ENCODE data around the gene DYNC2H1.

The DYNC2H1 gene

DNA sequence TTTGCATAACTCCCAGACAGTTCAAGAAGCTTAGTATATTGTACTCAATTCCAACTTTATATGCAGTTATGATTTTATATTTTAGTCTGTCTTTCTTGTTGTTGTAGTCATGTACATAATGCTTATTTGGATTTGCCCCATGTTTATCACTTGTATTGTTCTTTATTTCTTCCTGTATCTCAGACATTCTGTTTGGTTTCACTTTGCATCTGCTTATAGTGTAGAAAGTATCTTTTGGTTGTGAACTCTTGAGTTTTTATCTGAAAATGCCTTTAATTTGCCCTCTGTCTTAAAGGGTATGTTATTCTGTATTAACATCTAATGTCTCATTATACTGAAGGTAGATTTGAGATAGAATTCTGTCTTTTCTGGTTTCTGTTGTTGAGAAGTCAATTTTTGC lies 275.4 kb downstream of the DYNC2H1 start:
- DNase-seq: no peak

DNA sequence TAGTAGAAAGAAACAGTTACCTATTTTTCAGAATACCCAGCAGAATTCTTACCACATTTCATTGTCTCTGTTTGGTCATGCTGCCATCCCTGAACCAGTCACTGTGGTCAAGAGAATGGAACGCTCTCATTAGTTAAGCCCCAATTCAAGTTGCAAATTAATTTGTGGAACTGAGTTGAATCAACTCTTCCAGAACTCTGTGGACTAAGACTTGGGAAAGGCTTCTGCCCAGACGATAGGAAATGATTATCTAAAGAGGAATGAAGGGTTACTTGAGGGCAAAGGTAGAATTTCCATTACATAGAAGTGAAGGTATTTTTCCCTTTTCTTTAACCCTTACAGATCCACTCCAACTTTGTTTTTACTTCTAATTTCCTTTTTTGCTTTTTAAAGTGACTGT lies 286.4 kb downstream of the DYNC2H1 start:
- no peak for DNase-seq

DNA sequence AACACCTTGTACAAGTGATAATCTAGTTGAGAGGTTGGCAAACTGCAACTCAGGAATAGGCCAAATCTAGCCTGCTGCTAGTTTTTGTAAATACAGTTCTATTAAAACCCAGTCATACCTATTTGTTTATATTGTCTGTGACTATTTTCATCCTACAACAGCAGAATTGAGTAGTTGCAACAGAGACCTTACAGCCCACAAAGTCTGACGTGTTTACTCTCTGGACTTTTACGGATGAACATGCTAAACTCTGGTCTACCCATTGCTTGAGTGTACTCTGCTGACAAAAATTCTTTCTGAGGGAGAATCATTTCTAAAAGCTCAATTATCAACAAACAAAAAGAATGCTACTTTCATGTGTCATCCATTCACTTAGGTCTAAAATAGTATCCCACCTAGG lies 287.0 kb downstream of the DYNC2H1 start:
- no peak for DNase-seq

DNA sequence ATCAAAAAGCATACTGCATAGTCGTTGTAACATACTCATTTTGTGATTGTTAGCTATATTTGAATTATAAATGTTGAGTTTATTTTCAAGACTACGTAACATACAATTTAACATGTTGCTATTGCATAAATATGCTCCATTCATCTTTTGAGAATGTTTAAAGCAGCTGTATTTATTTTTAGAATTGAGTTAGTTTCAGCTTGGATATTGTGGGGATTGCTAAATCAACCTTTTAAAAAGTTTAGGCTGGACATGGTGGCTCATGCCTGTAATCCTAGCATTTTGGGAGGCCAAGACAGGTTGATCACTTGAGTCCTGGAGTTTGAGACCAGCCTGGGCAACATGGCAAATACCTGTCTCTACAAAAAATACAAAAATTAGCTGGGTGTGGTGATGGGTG lies 288.1 kb downstream of the DYNC2H1 start:
- no peak for DNase-seq

DNA sequence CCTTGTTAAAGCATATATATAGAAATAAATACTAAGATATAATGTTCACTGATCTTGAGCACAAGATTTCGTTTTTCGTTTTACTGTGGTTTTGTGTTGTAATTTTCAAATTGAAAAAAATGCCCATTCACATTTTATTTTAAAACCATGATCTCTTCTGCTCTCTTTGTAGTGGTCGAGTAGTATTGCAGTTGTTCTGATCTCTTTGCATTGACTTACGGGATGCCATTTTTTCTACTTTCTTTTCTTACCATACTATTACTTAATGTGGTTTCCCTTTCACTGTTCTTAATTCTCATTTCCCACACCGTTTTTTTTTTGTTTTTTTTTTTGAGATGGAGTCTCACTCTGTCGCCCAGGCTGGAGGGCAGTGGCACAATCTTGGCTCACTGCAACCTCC lies 289.6 kb downstream of the DYNC2H1 start:
- no peak for DNase-seq

DNA sequence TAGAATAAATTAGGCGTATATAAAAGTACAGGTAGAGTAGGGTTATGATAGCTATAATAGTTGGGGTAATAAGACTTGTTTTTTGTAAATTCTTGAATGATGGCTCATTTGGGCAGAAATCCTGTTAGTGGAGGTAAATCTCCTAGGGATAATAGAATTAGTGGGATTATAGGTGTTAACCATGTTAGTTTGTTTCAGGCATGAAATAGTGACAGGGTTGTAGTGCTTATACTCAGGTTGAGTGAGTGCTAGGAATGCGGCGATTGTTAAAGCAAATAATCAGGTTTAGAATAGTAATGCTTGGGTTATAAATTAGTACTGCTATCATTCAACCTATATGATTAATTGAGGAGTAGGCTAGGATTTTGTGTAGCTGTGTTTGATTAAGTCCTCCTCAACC lies 297.1 kb downstream of the DYNC2H1 start:
- no peak for DNase-seq

DNA sequence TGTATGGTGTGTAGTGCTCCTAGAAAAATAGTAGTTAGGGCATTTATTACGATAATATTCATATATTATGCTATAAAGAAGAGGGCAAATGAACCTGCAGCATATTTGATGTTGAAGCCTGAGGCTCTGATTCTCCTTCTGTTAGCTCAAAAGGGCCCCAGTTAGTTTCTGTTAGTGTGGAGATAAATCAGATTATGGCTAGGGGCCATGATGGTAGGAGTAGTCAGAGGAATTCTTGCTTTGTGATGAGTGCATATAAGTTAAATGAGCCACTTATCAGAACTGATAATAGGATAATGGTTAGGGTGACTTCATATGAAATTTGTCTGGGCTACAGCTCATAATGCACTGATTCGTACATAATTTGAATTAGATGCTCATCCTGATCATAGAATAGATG lies 298.4 kb downstream of the DYNC2H1 start:
- no peak for DNase-seq

DNA sequence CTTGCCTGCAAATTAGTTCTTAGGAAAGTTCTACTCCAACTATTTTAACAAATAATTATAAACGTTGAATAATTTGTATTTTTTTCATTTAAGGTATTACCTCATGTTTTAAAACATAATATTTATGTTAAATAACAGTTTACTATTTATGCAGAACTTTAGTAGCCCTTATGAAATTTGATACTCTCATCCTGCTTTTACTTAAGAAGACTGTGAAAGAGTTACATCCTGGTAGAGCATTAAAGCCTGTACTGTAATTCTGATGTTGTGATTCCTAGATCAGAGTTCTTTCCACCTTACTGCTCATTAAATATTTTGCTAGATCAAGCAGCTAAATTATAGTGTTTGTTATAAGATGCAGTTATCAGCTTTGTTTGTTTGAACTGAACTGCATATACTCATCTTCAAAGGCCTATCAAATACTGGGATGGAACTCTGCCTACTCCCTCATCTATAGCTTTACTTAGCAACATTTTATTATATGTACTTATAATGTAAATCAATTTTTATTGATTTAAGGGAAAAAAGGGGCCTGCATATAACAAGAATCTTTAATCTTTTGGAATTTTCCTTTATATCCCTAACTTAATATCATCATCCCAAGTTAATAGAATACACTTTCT lies 304.2 kb downstream of the DYNC2H1 start:
- DNase-seq: no peak

DNA sequence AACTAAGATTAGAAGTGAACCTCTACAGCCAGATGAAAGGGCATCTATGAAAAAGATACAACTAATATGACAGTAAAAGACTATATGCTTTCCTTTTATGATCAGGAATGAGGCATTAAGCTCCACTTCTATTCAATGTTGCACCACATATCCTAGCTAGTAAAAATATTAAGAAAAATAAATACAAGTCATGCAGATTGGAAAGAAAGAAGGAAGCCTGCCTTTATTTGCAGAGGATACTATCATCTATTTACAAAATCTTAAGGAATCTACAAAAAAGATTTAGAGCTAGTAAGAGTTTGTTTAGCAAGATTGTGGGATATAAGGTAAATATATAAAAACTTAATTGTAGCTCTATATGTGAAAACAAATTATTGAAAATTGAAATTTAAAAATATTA lies 308.8 kb downstream of the DYNC2H1 start:
- no peak for DNase-seq

DNA sequence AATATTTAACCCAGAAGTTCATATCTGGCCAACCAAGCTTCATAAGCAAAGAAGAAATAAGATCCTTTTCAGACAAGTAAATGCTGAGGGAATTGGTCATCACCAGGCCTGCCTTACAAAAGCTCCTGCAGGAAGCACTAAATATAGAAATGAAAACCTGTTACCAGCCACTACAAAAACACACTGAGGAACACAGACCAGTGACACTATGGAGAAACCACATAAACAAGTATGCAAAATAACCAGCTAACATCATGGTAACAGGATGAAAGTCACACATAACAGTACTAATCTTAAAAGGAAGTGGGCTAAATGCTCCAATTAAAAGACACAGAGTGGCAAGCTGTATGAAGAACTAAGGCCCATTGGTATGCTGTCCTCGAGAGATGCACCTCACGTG lies 311.4 kb downstream of the DYNC2H1 start:
- DNase-seq: no peak

DNA sequence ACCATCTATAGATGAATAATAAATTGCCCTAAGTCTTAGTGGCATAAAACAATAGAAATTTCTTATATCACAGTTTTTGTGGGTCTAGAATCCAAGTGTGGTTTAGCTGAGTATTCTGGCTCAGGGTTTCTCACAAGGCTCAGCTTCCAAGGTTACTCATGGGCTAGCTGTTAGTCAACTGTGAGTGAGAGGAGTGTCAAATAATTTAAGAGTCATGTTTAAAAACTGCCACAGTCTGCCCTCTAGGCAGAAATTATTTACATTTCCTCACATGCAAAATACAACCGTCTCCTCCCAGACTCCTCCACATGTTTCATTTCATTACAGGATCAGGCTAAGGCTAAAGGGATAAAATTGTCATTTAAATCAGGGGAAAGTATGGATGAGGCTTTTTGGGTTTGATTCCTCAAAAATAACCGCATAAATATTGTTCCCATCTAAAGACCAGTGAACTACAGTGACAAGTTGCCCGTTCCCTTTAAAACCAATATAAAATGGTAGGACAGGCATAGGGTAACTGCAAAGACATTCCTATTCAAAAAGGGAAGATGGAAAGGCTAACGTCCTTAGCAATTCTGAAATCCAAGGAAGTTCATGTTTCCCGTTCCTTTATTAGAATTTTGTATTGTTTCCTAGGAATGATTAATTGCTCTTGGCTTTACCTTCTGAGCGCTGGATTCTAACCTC lies 324.3 kb downstream of the DYNC2H1 start:
- DNase-seq: no peak

DNA sequence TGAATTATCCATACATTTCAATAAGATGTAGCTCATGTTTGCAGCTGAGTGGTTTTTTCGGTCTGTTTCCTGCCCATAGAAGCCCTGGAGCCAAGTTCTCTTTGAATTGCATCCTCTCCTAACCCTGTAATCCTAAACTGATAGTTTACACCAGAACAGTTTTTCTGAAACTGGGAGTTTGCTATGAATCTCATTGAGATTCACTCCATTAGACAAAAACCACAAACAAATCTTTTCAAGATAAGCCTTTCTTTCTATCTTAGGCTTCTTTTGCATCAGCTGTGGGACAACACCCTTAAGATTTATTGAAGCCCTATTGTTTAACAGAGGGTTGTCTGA lies 324.8 kb downstream of the DYNC2H1 start:
- DNase-seq: no peak

DNA sequence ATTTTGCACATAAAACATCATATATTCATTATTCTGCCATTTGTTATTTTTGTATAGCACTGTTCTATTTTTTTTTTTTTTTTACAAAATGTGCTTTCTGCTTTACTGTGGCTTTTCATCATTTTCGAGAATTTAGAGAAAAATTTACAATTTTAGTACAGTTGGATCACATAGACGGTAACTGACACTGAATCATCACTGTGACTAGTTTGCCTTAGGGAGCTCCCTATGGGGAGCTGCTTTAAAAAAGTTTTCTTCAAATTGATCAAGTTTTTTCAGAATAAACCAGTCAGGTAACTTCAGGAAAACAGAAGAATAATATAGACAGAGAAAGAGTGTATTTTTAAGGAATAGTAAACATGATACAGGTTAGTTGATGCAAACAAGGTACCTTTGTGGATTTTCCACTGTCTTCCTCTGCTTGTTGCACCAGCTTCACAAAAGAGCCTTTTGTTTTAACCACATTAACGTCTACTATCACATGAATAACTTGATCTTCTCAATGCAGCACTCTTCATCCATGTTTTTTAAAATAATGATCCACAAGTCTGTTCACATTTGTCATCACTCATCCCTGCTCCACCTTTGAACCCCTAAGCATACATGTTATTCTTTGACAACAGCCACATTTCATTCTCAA lies 327.0 kb downstream of the DYNC2H1 start:
- DNase-seq: no peak

DNA sequence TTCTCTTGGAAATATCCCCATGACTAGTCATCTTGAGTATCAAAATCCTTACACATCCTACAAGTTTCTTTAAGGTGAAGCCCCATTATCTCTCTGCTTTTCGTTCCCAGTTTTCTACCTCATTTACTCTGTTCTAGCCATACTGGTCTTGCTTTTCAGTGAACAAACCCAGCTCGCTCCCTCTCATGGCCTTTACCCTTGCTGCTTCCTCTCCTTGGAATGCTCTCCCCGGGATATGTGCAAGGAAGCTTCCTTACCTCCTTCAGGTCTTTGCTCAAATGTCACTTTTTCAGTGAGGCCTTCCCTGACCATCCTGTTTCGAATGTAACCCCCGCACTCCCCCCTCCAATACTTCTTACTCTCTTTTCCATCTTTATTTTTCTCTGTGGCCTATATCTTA lies 331.8 kb downstream of the DYNC2H1 start:
- DNase-seq: no peak

DNA sequence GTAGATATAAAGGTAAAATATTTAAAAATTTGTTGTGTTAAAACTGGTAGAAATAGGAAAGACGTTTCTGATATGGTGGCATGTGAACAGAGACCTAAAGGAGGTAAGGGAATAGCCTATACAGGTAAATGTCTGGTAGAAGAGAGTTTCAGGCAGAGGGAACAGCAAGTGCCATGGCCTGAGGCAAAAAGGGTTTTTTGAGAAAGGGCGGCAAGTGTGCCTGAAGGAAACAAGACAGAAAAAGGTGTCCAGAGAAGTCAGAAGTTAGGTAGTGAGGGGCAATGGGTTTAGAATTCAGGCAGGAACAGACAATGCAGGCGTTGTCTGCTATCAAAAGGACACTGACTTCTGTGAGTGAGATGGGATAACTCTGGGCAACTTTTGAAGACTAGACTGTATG lies 339.7 kb downstream of the DYNC2H1 start:
- no peak for DNase-seq

DNA sequence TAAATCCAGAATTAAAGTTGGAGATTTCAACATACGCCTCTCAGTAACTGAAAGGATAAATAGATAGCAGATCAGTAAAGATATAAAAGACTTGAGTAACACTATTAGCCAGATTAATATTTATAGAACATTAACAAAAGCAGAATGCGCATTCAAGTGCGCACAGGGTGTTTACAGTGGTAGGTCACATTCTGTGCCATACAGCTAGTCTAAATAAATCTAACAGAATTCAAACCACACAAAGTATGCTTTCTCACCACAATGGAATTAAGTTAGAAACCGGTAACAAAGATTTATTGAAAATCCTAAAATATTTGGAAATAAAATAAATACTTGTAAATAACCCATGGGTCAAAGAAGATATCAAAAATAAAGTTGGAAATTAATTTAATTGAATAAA lies 341.0 kb downstream of the DYNC2H1 start:
- no peak for DNase-seq

DNA sequence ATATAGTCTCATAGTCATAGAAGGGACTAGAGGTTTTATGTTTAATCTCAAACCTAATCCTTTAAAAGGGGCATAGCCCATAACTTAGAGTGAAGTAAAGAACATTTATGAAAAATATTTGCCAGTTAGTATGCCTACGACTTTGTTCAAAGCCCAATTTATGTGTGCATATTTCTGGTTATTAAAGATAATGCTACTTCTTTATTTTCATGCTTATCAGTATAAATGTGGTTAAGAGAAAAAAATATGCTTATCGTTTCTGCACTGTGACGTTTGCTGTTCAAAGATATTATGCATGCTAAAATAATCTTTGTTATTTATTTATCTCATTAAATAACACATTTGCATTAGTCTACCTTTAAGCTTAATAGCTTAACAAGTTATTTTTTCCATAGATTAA lies 343.9 kb downstream of the DYNC2H1 start:
- DNase-seq: no peak

DNA sequence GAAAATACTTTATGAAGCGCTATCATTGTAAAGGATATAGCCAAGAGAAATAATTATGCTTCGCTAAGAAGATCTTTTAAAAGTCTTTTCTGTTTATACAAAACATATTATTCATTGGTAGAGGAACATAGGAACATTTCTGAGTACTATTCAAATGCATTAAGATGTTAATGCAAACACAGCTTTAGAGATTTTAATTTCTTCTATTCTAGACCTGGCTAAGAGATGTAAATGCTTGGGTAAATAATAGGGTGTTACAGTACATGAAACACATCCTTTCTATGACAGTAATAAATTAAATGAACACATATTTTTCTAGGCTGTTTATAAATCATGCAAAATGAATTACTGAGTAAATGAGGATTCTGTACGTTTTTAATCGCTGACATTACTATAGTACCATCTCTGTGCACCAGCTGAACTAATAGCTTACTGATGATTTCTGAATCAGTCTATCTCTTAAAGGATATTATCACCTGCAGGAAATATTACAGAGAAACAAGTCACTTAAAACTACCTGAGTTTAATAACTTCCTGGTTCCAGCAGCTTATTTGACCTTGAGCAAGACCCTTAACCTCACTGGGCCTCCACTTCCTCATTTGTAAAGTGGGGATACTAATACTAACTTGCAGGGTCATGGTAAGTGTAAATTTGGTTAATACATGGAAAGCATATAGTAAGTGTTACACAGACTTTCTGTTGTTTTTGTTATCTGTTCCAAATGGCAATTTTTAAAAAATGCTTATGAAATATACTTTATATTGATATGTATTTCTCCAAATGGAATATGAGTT lies 344.9 kb downstream of the DYNC2H1 start:
- no peak for DNase-seq

DNA sequence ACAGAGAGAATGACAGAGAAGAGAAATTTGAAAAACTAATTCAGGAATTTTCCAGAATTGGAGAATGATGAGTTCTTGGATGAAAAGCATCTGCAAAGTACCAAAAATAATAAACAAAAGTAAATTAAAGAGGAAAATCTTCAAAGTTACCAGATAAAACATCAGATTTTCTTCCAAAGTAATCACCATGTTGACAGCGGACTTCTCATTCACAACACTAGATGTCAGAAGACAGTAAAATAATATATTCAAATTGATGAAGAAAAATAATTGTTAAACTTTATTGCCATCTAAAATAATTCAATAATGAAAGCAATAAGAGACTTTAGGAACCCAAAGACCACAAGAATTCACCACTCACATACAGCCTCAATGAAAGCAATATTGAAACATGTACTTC lies 355.2 kb downstream of the DYNC2H1 start:
- no peak for DNase-seq

DNA sequence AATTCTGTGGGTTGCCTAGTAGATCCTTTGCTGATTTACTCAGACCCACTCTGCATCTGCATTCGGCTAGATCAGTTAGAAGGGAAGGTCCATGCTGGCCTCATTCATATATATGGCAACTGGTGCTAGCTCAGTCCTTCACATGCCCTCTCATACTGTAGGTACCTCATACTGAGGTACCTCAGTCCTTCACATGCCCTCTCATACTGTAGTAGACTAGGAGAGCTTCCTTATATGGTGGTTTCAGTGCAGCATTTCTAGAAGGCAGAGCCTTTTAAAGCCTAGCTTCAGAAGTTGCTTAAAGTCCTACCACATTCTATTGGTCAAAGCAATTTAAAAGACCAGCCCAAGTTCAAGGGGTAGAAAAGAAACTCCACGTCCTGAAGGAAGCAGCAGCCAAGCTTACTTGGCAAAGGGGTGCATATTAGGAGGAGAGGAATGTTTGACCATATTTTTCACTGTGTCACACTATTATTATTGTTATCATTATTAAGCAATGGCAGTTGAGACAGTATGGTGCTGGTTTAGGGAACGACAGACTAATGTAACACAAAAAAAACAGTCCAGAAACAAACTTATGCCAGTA lies 356.4 kb downstream of the DYNC2H1 start:
- DNase-seq: no peak

DNA sequence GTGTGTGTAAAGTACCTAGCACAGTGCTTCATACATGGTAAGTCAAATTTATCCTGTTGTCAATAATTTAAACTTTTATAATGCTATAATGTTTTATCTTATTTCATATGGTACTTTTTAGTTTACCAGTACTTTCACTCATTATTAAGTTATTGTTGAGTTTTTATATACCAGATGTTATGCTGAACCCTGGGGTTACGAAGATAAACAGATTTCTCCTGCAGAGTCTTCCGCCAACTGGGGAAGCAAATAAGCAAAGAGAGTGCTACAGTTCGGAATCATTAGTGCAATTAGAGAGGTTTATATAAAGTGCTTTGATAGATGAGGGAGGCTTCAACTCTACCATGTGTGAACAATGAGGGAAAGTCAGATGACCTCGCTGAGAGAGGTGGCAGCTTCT lies 362.3 kb downstream of the DYNC2H1 start:
- DNase-seq: no peak

DNA sequence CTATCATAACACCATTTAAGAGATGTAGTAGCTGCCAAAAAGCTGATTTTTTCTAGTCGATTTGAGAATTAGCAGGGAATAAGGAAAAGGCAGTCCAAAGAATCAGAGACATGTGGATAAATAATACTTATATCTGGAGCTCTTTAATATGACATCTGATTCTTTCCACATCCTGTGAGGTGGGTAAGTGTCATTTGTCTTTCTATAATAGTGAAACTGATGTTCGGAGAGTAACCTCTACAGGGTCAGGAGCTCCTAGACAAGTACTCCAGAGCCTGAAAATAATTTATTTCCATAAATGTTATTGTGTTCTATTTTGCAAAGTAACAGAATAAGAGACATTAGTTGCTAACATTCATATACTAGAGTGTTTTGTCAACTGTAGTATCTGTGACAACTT lies 367.6 kb downstream of the DYNC2H1 start:
- no peak for DNase-seq

DNA sequence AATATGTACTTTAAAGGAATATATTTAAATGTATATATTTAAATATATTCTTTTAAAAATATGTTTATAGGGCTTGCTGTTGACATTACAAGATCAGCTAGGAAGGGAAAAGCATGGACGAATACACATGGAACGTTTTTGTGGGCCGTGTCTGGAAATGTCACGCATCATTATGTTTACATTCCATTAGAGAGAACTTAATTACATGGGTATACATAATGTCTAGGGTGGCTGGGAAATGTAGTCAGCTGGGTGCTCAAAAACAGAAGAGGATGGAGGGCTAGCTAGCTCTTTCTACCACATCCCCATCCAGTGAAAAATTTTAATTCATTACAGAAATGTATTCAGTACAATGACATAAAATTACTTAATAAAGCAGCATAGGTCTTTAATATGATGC lies 371.2 kb downstream of the DYNC2H1 start:
- no peak for DNase-seq

DNA sequence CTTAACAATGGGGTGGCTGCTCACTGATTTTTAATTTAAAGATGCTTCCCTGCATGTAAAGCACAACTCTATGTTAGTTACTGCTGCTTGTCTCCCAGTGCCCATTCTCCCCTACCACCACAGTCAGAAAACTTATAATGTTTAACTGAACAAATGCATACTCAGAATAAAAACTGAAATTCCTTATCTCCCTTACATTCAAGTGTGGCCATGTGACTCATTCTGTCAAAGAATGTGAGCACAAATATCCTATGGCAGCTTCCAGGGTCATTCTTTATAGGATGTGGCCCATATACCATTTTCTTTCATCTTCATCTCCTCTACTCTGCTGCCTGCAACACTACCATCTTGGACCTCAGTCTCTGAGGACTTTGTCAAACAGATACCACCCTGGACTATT lies 374.8 kb downstream of the DYNC2H1 start:
- DNase-seq: no peak

Measured in NCI-H2171 (cell line).